ENCODE data around the gene HELZ2.
"Not testable (repeated sequence)": the region's sequence is repeated elsewhere in the genome, so short reads cannot be mapped to it uniquely, and the experiment has no call there.

The HELZ2 gene

GRCh38 chr20:63577317-63577894, 3.4 kb upstream of the HELZ2 start:
- DNase-seq: no peak

- peak; percentile 25 for DNase-seq
Measured at GRCh38 chr20:63576311-63576710, 2.3 kb upstream of the HELZ2 start.

- no peak for DNase-seq
Measured at GRCh38 chr20:63574829-63575743, 1.0 kb upstream of the HELZ2 start.

GRCh38 chr20:63573647-63574131, 350 bp downstream of the HELZ2 start:
- DNase-seq: no peak

GRCh38 chr20:63572788-63573646, 1.0 kb downstream of the HELZ2 start:
- DNase-seq: no peak

GRCh38 chr20:63572071-63572787, 1.8 kb downstream of the HELZ2 start:
- no peak for DNase-seq

GRCh38 chr20:63571087-63571478, 3.0 kb downstream of the HELZ2 start:
- DNase-seq: not testable (repeated sequence)

- DNase-seq: no peak
Measured at GRCh38 chr20:63570281-63571086, 3.6 kb downstream of the HELZ2 start.

- no peak for DNase-seq
Measured at GRCh38 chr20:63568986-63569949, 4.8 kb downstream of the HELZ2 start.

GRCh38 chr20:63568170-63568981, 5.7 kb downstream of the HELZ2 start:
- no peak for DNase-seq

- DNase-seq: no peak
Measured at GRCh38 chr20:63567386-63568169, 6.5 kb downstream of the HELZ2 start.

GRCh38 chr20:63567136-63567385, 7.0 kb downstream of the HELZ2 start:
- DNase-seq: no peak

GRCh38 chr20:63566395-63567135, 7.5 kb downstream of the HELZ2 start:
- no peak for DNase-seq

GRCh38 chr20:63565699-63566335, 8.2 kb downstream of the HELZ2 start:
- DNase-seq: no peak

GRCh38 chr20:63565021-63565698, 8.9 kb downstream of the HELZ2 start:
- no peak for DNase-seq

GRCh38 chr20:63564036-63564810, 9.8 kb downstream of the HELZ2 start:
- no peak for DNase-seq

All from fibroblast of skin of right quadriceps (primary cell).